SU-DHL-6 (cell line): ENCODE results near the gene ADAMTS3.

Source experiments
- EZH2phosphoT487 ChIP-seq: fragments of 200-600 bp; sonication (generic), shearing (Covaris generic); conservative IDR thresholded peaks from 2 replicates; pipeline ENCODE4 v1.6.1; 2018; ENCODE audit warnings: mild to moderate bottlenecking, antibody characterized with exemption, low read length, moderate library complexity, mixed read lengths
- TF ChIP-seq, protein P1 (sequence below): fragments of 200-600 bp; sonication (generic); IDR thresholded peaks from one replicate; pipeline ENCODE4 v1.5.1; 2017; ENCODE audit warnings: antibody characterized with exemption, mild to moderate bottlenecking, low read length, moderate library complexity; ENCODE audit not compliant: insufficient read depth, poor library complexity, severe bottlenecking

DNA sequence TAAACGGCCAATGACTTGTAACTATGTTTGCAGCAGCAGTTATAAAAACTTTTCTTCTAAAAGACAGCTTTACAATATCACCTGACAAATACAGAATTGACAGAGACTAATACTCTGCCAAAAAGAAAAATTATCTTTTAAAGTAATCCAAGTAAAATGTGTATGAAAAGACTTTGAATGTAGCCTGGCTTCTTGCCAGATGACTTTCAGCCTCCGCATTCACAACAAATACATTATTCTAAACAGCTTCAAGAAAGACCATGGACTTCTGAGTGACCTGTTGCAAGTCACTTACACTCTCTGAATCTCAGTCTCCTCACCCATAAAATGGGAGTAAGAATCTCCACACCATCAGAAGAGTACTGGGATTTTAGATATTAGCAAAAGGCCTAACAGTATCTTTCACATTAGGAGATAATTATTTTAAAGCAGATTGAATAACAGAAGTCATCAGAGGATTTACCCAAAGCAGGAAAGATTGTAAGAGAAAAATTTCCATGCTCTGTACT is 2.5 kb downstream of the ADAMTS3 start:
- TF ChIP-seq, protein P1, sequence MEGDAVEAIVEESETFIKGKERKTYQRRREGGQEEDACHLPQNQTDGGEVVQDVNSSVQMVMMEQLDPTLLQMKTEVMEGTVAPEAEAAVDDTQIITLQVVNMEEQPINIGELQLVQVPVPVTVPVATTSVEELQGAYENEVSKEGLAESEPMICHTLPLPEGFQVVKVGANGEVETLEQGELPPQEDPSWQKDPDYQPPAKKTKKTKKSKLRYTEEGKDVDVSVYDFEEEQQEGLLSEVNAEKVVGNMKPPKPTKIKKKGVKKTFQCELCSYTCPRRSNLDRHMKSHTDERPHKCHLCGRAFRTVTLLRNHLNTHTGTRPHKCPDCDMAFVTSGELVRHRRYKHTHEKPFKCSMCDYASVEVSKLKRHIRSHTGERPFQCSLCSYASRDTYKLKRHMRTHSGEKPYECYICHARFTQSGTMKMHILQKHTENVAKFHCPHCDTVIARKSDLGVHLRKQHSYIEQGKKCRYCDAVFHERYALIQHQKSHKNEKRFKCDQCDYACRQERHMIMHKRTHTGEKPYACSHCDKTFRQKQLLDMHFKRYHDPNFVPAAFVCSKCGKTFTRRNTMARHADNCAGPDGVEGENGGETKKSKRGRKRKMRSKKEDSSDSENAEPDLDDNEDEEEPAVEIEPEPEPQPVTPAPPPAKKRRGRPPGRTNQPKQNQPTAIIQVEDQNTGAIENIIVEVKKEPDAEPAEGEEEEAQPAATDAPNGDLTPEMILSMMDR, result no peak
- TF ChIP-seq EZH2phosphoT487, result no peak
